ENCODE measurements around the gene MLXIP. TPM values are rescaled to one million over a fixed set of nuclear protein-coding genes. Genes with fewer than 3 reads are reported as not detected.

Gene MLXIP
- total RNA-seq, 1 experiment from 2014 or later = 46.3 TPM

- POLR2A ChIA-PET = no interaction called here
- no peak overlapping the region for H3K4me2 ChIP-seq (ENCODE audit: low read length)
These were observed 105.0 kb downstream of the MLXIP start for GRCh38 chr12:122183588-122183940.

More at GRCh38 chr12:122183588-122183940, 105.0 kb downstream of the MLXIP start:
- Histone ChIP-seq H3K27ac (ENCODE audit: low read depth, low read length) (no peak overlapping the region), H3K4me1 (ENCODE audit: control insufficient read depth in 1 of 2, insufficient read depth in 2 of 2, low read length in 2 of 2) (no peaks in the 10 kb centered on the region), H3K4me3 (replicated peaks in 1 of 2; ENCODE audit: low read depth in 1 of 2, low read length in 2 of 2) (no peak overlapping the region), H3K9ac (ENCODE audit: low read length) (no peak overlapping the region), H2AFZ (ENCODE audit: low read depth, low read length, poor library complexity, severe bottlenecking) (no peak overlapping the region), H3K9me3 (ENCODE audit: control insufficient read depth in 1 of 2, insufficient read depth in 1 of 2, low read depth in 1 of 2, low read length in 2 of 2) (no peaks in the 10 kb centered on the region), H3K36me3 (ENCODE audit: control insufficient read depth in 1 of 2, insufficient read depth in 2 of 2, low read length in 2 of 2) (no peaks in the 10 kb centered on the region), H4K20me1 (ENCODE audit: insufficient read depth) (no peaks in the 10 kb centered on the region), H3K79me2 (ENCODE audit: insufficient read depth, low read length) (no peaks in the 10 kb centered on the region), H3K27me3 (ENCODE audit: insufficient read depth, low read length) (no peaks in the 10 kb centered on the region), H3K9me2 (ENCODE audit: insufficient read depth) (no peaks in the 10 kb centered on the region)
- BruUV-seq (replicated peaks) = no TSS peak
- ChIA-PET RAD21 (ENCODE audit: low non-redundant PET in 1 of 2, low total read pairs in 2 of 2, uncharacterized antibody in 2 of 2, unreplicated experiment in 2 of 2) (no interaction called here), CTCF (no interaction called here)
- DNase-seq (ENCODE audit: low read depth, low spot score) (no peak), ATAC-seq (no peak)
- intact Hi-C loops (cut with micrococcal nuclease) = no loop called here
- TF ChIP-seq REST (IDR thresholded peaks at IDR 0.05; ENCODE audit: low read depth) (no peak), RAD21 (IDR thresholded peaks at IDR 0.05; ENCODE audit: low read depth) (no peak), ELF1 (IDR thresholded peaks at IDR 0.05; ENCODE audit: borderline replicate concordance, low read depth) (no peak), SRF (IDR thresholded peaks at IDR 0.05; ENCODE audit: low read depth) (no peak), EZH2 (IDR thresholded peaks at IDR 0.05) (no peak), POLR2AphosphoS5 (IDR thresholded peaks at IDR 0.05; ENCODE audit: low read depth, low read length) (no peak), CTCF (IDR thresholded peaks at IDR 0.05 in 2 of 3, conservative IDR thresholded peaks at IDR 0.05 in 1 of 3; ENCODE audit: borderline replicate concordance in 1 of 3, insufficient read depth in 1 of 3, low read depth in 2 of 3, low read length in 2 of 3) (no peak)

All from HCT116 (cell line).